Measurements from ENCODE around the gene SLC22A23. TPM values are rescaled to one million over a fixed set of nuclear protein-coding genes. Genes with fewer than 3 reads are reported as not detected.
"Not testable (repeated sequence)": the region's sequence is repeated elsewhere in the genome, so short reads cannot be mapped to it uniquely, and the experiment has no call there.

Gene SLC22A23
- total RNA-seq, 1 experiment from 2014 or later: 2.7 TPM

GRCh38 chr6:3382326-3383279 is 74.2 kb downstream of the SLC22A23 start:
- Histone ChIP-seq H3K27me3 (replicated peaks) (no peaks in the 10 kb centered on the region), H3K4me3 (no peak overlapping the region), H3K27ac (no peak overlapping the region), H3K36me3 (no peaks in the 10 kb centered on the region), H3K9me3 (replicated peaks) (no peaks in the 10 kb centered on the region), H3K4me1 (replicated peaks) (peaks cover 21% of the 10 kb centered on the region)
- DNase-seq (ENCODE audit: low read depth in 1 of 2, low spot score in 2 of 2): peak in 1 of 2 experiments; percentile 21

- H3K27me3 ChIP-seq (replicated peaks): no peaks in the 10 kb centered on the region
- H3K4me3 ChIP-seq: no peak overlapping the region
- H3K4me1 ChIP-seq (replicated peaks): peaks cover 21% of the 10 kb centered on the region
- no peaks in the 10 kb centered on the region for H3K9me3 ChIP-seq (replicated peaks)
- no peak for DNase-seq (ENCODE audit: low read depth in 1 of 2, low spot score in 2 of 2)
- no peaks in the 10 kb centered on the region for H3K36me3 ChIP-seq
- H3K27ac ChIP-seq: no peak overlapping the region
Measured at GRCh38 chr6:3381233-3381921, 75.5 kb downstream of the SLC22A23 start.

GRCh38 chr6:3380344-3381232 is 76.3 kb downstream of the SLC22A23 start:
- Histone ChIP-seq H3K4me1 (replicated peaks) (peaks cover 14% of the 10 kb centered on the region), H3K36me3 (no peaks in the 10 kb centered on the region), H3K27me3 (replicated peaks) (no peaks in the 10 kb centered on the region), H3K9me3 (replicated peaks) (no peaks in the 10 kb centered on the region), H3K4me3 (no peak overlapping the region), H3K27ac (no peak overlapping the region)
- no peak for DNase-seq (ENCODE audit: low read depth in 1 of 2, low spot score in 2 of 2)

GRCh38 chr6:3379482-3380060 is 77.3 kb downstream of the SLC22A23 start:
- no peak for DNase-seq (ENCODE audit: low read depth in 1 of 2, low spot score in 2 of 2)
- Histone ChIP-seq H3K27me3 (replicated peaks) (no peaks in the 10 kb centered on the region), H3K36me3 (no peaks in the 10 kb centered on the region), H3K4me1 (replicated peaks) (peaks cover 8% of the 10 kb centered on the region), H3K27ac (no peak overlapping the region), H3K4me3 (no peak overlapping the region), H3K9me3 (replicated peaks) (no peaks in the 10 kb centered on the region)

- DNase-seq (ENCODE audit: low read depth in 1 of 2, low spot score in 2 of 2); H3K27ac ChIP-seq; H3K4me3 ChIP-seq; H3K36me3 ChIP-seq; H3K27me3 ChIP-seq (replicated peaks); H3K4me1 ChIP-seq (replicated peaks); H3K9me3 ChIP-seq (replicated peaks): not testable (repeated sequence)
Measured at GRCh38 chr6:3378808-3379207, 78.0 kb downstream of the SLC22A23 start.

GRCh38 chr6:3378398-3378782 is 78.5 kb downstream of the SLC22A23 start:
- H3K36me3 ChIP-seq; H3K9me3 ChIP-seq (replicated peaks); H3K27me3 ChIP-seq (replicated peaks); H3K4me3 ChIP-seq; H3K27ac ChIP-seq; H3K4me1 ChIP-seq (replicated peaks); DNase-seq (ENCODE audit: low read depth in 1 of 2, low spot score in 2 of 2): not testable (repeated sequence)

GRCh38 chr6:3377536-3378397 is 79.1 kb downstream of the SLC22A23 start:
- H3K9me3 ChIP-seq (replicated peaks): no peaks in the 10 kb centered on the region
- H3K36me3 ChIP-seq: no peaks in the 10 kb centered on the region
- no peak overlapping the region for H3K4me3 ChIP-seq
- no peaks in the 10 kb centered on the region for H3K27me3 ChIP-seq (replicated peaks)
- H3K27ac ChIP-seq: no peak overlapping the region
- no peak for DNase-seq (ENCODE audit: low read depth in 1 of 2, low spot score in 2 of 2)
- peaks cover 6% of the 10 kb centered on the region for H3K4me1 ChIP-seq (replicated peaks)

GRCh38 chr6:3376893-3377535 is 79.8 kb downstream of the SLC22A23 start:
- Histone ChIP-seq H3K4me1 (replicated peaks) (peaks cover under 1% of the 10 kb centered on the region; the same call in 1 of the 2 replicates), H3K9me3 (replicated peaks) (no peaks in the 10 kb centered on the region), H3K36me3 (no peaks in the 10 kb centered on the region), H3K27ac (no peak overlapping the region), H3K4me3 (no peak overlapping the region), H3K27me3 (replicated peaks) (no peaks in the 10 kb centered on the region)
- DNase-seq (ENCODE audit: low read depth in 1 of 2, low spot score in 2 of 2): no peak

GRCh38 chr6:3376064-3376463 is 80.8 kb downstream of the SLC22A23 start:
- H3K27ac ChIP-seq: no peak overlapping the region
- H3K36me3 ChIP-seq: no peaks in the 10 kb centered on the region
- no peaks in the 10 kb centered on the region for H3K4me1 ChIP-seq (replicated peaks)
- no peaks in the 10 kb centered on the region for H3K9me3 ChIP-seq (replicated peaks)
- no peaks in the 10 kb centered on the region for H3K27me3 ChIP-seq (replicated peaks)
- no peak overlapping the region for H3K4me3 ChIP-seq
- no peak for DNase-seq (ENCODE audit: low read depth in 1 of 2, low spot score in 2 of 2)

GRCh38 chr6:3373597-3374203 is 83.2 kb downstream of the SLC22A23 start:
- Histone ChIP-seq H3K9me3 (replicated peaks) (no peaks in the 10 kb centered on the region), H3K36me3 (no peaks in the 10 kb centered on the region), H3K27me3 (replicated peaks) (no peaks in the 10 kb centered on the region), H3K27ac (no peak overlapping the region), H3K4me1 (replicated peaks) (no peaks in the 10 kb centered on the region), H3K4me3 (no peak overlapping the region)
- DNase-seq (ENCODE audit: low read depth in 1 of 2, low spot score in 2 of 2): no peak

GRCh38 chr6:3372912-3373554 is 83.8 kb downstream of the SLC22A23 start:
- no peak for DNase-seq (ENCODE audit: low read depth in 1 of 2, low spot score in 2 of 2)
- no peaks in the 10 kb centered on the region for H3K4me1 ChIP-seq (replicated peaks)
- H3K36me3 ChIP-seq: no peaks in the 10 kb centered on the region
- H3K4me3 ChIP-seq: no peak overlapping the region
- H3K27ac ChIP-seq: no peak overlapping the region
- H3K27me3 ChIP-seq (replicated peaks): no peaks in the 10 kb centered on the region
- no peaks in the 10 kb centered on the region for H3K9me3 ChIP-seq (replicated peaks)

All from SJSA1 (cell line).